ENCODE results near the gene MPPED1. TPM values are rescaled to one million over a fixed set of nuclear protein-coding genes. Genes with fewer than 3 reads are reported as not detected.

The MPPED1 gene
- total and polyA plus RNA-seq, 2 experiments from 2014 or later = 0.30 to 0.97 TPM

- H3K4me3 ChIP-seq = no peak overlapping the region
- 88% methylated on average over 30 of the region's 34 CpGs for WGBS (ENCODE audit: low lambda C conversion rate, missing lambda C conversion rate)
- H4K20me1 ChIP-seq (ENCODE audit: insufficient read depth, poor library complexity, severe bottlenecking) = no peaks in the 10 kb centered on the region
- no peaks in the 10 kb centered on the region for H3K27me3 ChIP-seq
- no peaks in the 10 kb centered on the region for H3K79me2 ChIP-seq
- no peak overlapping the region for H2AFZ ChIP-seq
- H3K4me2 ChIP-seq = no peak overlapping the region
- no peaks in the 10 kb centered on the region for H3K9me2 ChIP-seq (replicated peaks; ENCODE audit: insufficient read depth)
- TF ChIP-seq CTCF (IDR thresholded peaks at IDR 0.05; ENCODE audit: poor library complexity) = no peak
- no peak for TF ChIP-seq EZH2phosphoT487 (IDR thresholded peaks at IDR 0.05; ENCODE audit: low read depth, severe bottlenecking, unreplicated experiment)
- TF ChIP-seq EZH2 (IDR thresholded peaks at IDR 0.05; ENCODE audit: borderline replicate concordance) = no peak
- H3K4me1 ChIP-seq (ENCODE audit: insufficient read depth) = no peaks in the 10 kb centered on the region
- H3K36me3 ChIP-seq (replicated peaks; ENCODE audit: insufficient read depth, low read depth) = no peaks in the 10 kb centered on the region
- H3K9me3 ChIP-seq (ENCODE audit: low read depth) = no peaks in the 10 kb centered on the region
- DNase-seq (ENCODE audit: low spot score) = no peak
- no peak overlapping the region for H3K27ac ChIP-seq
These were observed 118.8 kb downstream of the MPPED1 start for GRCh38 chr22:43530349-43531201.

GRCh38 chr22:43531651-43532050, 119.8 kb downstream of the MPPED1 start:
- TF ChIP-seq EZH2phosphoT487 (IDR thresholded peaks at IDR 0.05; ENCODE audit: low read depth, severe bottlenecking, unreplicated experiment) (no peak), EZH2 (IDR thresholded peaks at IDR 0.05; ENCODE audit: borderline replicate concordance) (no peak), CTCF (IDR thresholded peaks at IDR 0.05; ENCODE audit: poor library complexity) (no peak)

DNA sequence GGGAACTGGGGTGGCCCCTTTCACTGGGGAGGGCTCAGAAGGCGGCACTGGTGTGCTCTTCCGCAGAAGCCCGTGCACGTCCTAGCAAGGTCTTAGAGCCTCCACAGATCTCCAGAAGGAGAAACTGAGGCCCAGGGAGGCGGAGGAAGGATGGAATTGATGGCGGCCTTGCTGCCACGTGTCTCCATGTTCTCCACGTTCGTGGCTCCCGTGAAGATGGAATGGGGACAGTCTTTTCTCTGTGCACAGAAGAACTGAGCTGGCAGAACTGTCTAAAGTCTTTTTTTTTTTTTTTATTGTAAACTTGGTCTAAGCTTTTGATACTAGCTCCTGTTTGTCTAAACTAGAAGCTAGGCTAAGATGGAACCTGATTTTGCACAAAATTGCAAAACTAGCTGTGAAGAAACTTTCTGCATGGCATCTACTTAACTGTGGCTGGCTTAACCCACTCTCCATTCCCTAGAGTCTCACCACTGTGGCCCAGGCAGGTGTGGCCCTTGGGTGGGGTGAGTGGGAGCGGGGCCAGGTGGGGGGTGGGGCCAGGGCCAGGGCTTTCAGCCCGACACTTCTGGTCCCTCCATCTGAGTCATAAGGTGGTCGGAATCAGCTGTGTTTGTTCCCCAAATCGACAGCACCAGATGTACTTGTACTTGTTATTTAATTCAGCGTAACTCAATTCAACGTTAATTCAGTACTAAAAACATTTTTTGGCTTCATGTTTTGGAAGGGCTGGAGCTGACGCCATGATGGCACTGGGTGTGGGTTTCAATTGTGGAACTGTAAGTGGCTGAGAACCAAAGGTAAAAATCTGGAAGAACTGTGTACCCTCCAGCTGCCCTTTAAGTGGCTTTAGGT, 120.7 kb downstream of the MPPED1 start:
- no peaks in the 10 kb centered on the region for H3K9me3 ChIP-seq (ENCODE audit: low read depth)
- no peak overlapping the region for H3K4me2 ChIP-seq
- no peaks in the 10 kb centered on the region for H3K4me1 ChIP-seq (ENCODE audit: insufficient read depth)
- no peaks in the 10 kb centered on the region for H3K36me3 ChIP-seq (replicated peaks; ENCODE audit: insufficient read depth, low read depth)
- H3K4me3 ChIP-seq = no peak overlapping the region
- no peak overlapping the region for H2AFZ ChIP-seq
- H3K79me2 ChIP-seq = no peaks in the 10 kb centered on the region
- no peak for TF ChIP-seq EZH2 (IDR thresholded peaks at IDR 0.05; ENCODE audit: borderline replicate concordance)
- no peak for TF ChIP-seq CTCF (IDR thresholded peaks at IDR 0.05; ENCODE audit: poor library complexity)
- no peak for TF ChIP-seq EZH2phosphoT487 (IDR thresholded peaks at IDR 0.05; ENCODE audit: low read depth, severe bottlenecking, unreplicated experiment)
- no peaks in the 10 kb centered on the region for H3K9me2 ChIP-seq (replicated peaks; ENCODE audit: insufficient read depth)
- no peaks in the 10 kb centered on the region for H4K20me1 ChIP-seq (ENCODE audit: insufficient read depth, poor library complexity, severe bottlenecking)
- 91% methylated on average over 16 of the region's 17 CpGs for WGBS (ENCODE audit: low lambda C conversion rate, missing lambda C conversion rate)
- DNase-seq (ENCODE audit: low spot score) = no peak
- no peak overlapping the region for H3K27ac ChIP-seq
- no peaks in the 10 kb centered on the region for H3K27me3 ChIP-seq

More at GRCh38 chr22:43531651-43532050, 119.8 kb downstream of the MPPED1 start:
- H3K9me2 ChIP-seq (replicated peaks; ENCODE audit: insufficient read depth) = no peaks in the 10 kb centered on the region
- H4K20me1 ChIP-seq (ENCODE audit: insufficient read depth, poor library complexity, severe bottlenecking) = no peaks in the 10 kb centered on the region
- no peaks in the 10 kb centered on the region for H3K9me3 ChIP-seq (ENCODE audit: low read depth)
- no peak overlapping the region for H3K4me3 ChIP-seq
- DNase-seq (ENCODE audit: low spot score) = no peak
- no peaks in the 10 kb centered on the region for H3K4me1 ChIP-seq (ENCODE audit: insufficient read depth)
- no peak overlapping the region for H3K27ac ChIP-seq
- H2AFZ ChIP-seq = no peak overlapping the region
- H3K4me2 ChIP-seq = no peak overlapping the region
- no peaks in the 10 kb centered on the region for H3K27me3 ChIP-seq
- 84% methylated on average over 4 of the region's 4 CpGs for WGBS (ENCODE audit: low lambda C conversion rate, missing lambda C conversion rate)
- H3K36me3 ChIP-seq (replicated peaks; ENCODE audit: insufficient read depth, low read depth) = no peaks in the 10 kb centered on the region
- H3K79me2 ChIP-seq = no peaks in the 10 kb centered on the region

Data from hepatocyte (in vitro differentiated cells).